HL-60/S4 treated with phorbol 12-myristate 13-acetate at 8.2 ng/mL for 4 days and 3 days (cell line): ENCODE measurements around the gene TRIM67.

Experiments
- in situ Hi-C: fragments of 300-500 bp; cut with MboI; formaldehyde crosslinking; loops from 2 replicates; pipeline ENCODE4 v1.15.0; 2022; ENCODE audit warnings: low sequenced_read_pairs

TRIM67 gene

GRCh38 chr1:231201979-231202633, 40.2 kb downstream of the TRIM67 start:
- in situ Hi-C loops, result loop anchor here (25.0 kb wide), 1 partner anchor 290 kb away; no protein-coding TSS in a partner anchor

DNA sequence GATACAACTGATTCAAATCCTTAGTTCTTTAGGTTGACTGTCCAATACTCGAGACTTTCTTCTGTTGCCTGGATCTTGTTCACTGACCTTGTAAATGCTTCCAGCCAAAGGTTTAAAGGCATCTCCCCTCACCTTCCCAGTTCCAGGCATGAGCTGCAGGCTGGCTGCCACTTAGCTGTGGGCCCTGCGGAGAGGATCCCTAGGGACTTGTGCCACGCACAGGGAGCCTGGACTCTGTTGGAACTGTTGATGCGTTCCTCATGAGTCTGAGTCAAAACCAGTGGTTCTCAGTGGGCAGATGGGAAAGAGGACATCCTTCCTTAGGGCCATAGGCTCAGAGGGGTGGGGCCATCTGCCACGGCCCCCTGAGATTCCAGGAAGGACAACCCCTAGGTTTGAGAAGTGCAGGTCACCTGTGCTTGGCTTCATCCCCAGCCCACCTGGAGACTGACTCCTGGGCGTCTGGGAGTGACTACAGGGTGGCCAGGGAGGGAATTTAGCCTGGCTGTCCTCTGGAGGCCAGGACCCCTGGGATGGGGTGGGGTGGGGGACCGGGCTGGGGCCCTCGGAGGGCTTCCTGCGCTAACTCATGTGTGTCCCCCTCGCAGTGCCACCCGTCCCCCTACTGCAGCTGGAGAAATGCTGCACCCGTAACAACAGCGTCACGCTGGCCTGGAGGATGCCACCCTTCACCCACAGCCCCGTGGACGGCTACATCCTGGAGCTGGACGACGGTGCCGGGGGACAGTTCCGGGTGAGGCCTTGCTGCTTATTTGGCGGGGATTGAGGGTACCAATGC, 41.6 kb downstream of the TRIM67 start:
- in situ Hi-C loops, result loop anchor here (25.0 kb wide), 1 partner anchor 291 kb away; no protein-coding TSS in a partner anchor

- in situ Hi-C loops, result loop anchor here (25.0 kb wide), 1 partner anchor 295 kb away; no protein-coding TSS in a partner anchor
These were observed 45.0 kb downstream of the TRIM67 start for GRCh38 chr1:231206856-231207255.

- in situ Hi-C loops, result loop anchor here (25.0 kb wide), 1 partner anchor 295 kb away; no protein-coding TSS in a partner anchor
These were observed 45.6 kb downstream of the TRIM67 start for GRCh38 chr1:231207437-231207836.

GRCh38 chr1:231208980-231209379, 47.1 kb downstream of the TRIM67 start:
- in situ Hi-C loops, result loop anchor here (25.0 kb wide), 1 partner anchor 297 kb away; no protein-coding TSS in a partner anchor

- in situ Hi-C loops, result loop anchor here (25.0 kb wide), 1 partner anchor 297 kb away; no protein-coding TSS in a partner anchor
These were observed 47.7 kb downstream of the TRIM67 start for GRCh38 chr1:231209531-231209930.

DNA sequence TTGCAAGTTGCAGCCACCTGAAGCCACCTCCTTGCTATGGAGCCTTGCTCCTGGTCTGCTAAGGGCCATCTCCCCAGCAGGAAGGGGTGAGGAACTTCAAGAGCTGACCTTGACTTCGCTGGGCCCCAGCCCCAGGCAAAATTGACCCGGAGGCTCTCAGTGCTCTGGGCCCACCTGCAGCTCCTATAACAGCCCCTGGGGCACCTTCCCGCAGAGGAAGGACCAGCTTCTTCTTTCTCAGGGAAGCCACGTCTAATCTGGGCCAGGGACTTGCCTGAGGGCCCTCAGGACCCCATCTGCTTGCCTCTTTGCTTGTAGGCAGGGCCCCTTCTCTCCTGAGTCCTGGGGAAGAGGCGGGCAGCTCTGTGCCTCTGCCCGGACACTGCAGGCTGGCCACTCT, 48.3 kb downstream of the TRIM67 start:
- in situ Hi-C loops, result loop anchor here (25.0 kb wide), 1 partner anchor 298 kb away; no protein-coding TSS in a partner anchor

DNA sequence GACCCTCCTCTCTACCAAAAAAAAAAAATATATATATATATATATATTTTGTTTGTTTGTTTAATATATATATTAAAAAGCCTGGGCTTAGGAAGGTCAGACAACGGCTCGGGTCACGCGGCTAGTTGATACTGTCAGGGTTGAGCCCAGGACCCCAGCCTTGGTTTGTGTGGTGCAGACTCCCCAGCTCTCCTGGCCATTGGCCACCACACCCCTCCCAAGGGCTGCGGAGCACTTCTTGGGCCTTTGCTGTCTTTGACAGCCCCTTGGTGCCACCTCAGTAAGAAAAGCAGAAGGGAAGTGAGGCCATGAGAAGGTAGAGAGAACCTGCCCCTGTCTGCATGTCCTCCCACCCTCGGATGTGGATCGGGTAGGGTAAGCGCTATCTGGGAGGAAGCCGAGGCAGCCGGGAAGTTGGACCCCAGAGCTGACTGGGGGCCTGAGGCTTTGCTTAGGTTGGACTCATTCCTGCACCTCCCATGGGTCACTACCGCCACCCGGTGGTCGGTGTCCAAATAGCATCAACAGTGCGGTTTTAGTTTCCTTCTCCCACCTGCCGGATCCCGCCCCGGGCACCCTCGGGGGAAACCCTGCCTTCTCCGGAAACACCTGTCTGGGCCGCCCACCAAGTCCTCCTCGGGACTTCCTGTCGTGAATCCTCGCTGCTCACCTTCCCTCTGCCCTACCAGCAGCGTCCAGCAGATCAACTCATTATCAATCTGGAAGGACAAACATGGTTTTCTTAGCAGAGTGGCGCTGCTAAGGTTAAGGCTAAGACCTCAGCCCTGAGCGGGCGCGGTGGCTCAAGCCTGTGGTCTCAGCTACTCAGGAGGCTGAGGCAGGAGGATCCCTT, 49.4 kb downstream of the TRIM67 start:
- in situ Hi-C loops, result loop anchor here (25.0 kb wide), 1 partner anchor 299 kb away; no protein-coding TSS in a partner anchor

GRCh38 chr1:231212301-231212700, 50.4 kb downstream of the TRIM67 start:
- in situ Hi-C loops, result loop anchor here (25.0 kb wide), 1 partner anchor 300 kb away; no protein-coding TSS in a partner anchor

- in situ Hi-C loops, result loop anchor here (25.0 kb wide), 1 partner anchor 302 kb away; no protein-coding TSS in a partner anchor
These were observed 52.1 kb downstream of the TRIM67 start for GRCh38 chr1:231213831-231214573.

DNA sequence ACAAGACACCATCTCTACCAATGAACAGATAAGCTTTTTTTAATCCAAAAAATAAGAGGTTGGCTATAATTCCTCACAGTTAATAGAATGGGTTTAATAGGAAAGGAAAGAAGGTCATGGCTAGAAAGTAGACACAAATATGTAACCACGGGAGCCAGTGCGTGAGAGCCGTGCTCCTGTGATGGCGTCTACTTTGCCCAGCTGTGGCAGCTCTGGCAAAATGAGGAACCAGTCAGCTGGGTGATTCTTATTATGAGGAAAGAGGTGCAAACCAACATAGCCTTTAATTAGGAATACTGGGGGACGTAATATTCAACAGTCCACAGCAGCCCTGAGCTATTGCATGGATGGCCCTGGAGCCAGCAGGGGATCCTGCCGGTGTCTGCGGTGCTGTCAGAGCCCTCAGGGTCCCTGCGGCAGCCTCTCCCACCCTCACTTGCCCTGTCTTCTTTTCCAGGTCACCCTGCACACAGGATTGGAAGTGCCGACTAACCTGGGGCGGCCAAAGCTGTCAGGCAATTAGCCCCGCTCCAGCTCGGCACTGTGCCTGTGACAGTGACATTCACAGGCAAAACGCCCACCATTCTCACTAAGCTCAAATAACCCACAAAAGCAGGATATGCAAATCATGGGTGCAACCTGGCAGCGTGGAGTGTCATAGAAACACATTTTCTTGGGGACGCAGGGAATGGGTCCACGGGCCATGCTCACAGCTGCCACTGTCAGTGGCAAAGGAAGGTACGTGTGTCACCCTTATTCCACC, 53.2 kb downstream of the TRIM67 start:
- in situ Hi-C loops, result loop anchor here (25.0 kb wide), 1 partner anchor 303 kb away; no protein-coding TSS in a partner anchor

- in situ Hi-C loops, result loop anchor here (25.0 kb wide), 1 partner anchor 304 kb away; no protein-coding TSS in a partner anchor
These were observed 54.0 kb downstream of the TRIM67 start for GRCh38 chr1:231215681-231216385.

DNA sequence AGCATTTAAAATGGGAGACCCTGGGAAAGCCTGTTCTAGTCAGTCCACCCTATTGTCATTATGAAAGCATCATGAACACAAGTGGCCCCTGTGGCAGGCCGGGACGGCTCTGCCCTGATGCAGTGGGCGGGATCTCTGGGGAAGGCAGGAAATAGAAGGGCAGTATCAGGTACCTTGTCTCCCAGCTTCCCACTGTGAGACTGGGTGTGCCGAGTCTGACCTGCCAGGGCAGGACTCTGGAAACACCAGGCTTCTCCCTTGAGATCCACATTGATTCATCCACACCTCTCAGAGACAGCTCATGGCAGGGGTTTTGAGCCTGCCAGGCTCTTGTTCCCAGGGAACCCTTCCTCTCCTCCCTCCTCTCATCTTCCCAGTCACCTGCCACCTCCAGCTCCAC, 54.6 kb downstream of the TRIM67 start:
- in situ Hi-C loops, result loop anchor here (25.0 kb wide), 1 partner anchor 304 kb away; no protein-coding TSS in a partner anchor

GRCh38 chr1:231217056-231217455, 55.2 kb downstream of the TRIM67 start:
- in situ Hi-C loops, result loop anchor here (25.0 kb wide), 1 partner anchor 305 kb away; no protein-coding TSS in a partner anchor

DNA sequence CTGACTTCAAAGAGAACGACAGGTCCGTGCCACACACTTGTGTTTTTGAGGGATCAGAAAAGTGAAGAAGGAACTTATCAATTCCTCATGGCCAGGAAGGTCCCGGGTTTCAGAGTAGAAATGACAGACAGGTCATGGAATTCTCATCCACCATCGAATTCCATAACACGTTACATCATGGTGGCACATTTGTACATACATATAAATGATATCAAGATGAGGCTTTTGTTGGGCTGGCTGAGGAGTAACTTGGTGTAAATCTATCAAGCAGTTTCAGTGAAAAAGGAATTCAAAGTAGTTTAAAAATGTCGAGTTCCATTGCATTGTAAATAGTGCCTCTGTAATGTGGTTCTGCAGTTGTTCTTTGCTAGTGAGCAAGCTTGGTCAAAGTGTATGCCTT, 56.2 kb downstream of the TRIM67 start:
- in situ Hi-C loops, result loop anchor here (25.0 kb wide), 1 partner anchor 306 kb away; no protein-coding TSS in a partner anchor

- in situ Hi-C loops, result loop anchor here (25.0 kb wide), 1 partner anchor 307 kb away; no protein-coding TSS in a partner anchor
These were observed 57.9 kb downstream of the TRIM67 start for GRCh38 chr1:231219422-231220401.

DNA sequence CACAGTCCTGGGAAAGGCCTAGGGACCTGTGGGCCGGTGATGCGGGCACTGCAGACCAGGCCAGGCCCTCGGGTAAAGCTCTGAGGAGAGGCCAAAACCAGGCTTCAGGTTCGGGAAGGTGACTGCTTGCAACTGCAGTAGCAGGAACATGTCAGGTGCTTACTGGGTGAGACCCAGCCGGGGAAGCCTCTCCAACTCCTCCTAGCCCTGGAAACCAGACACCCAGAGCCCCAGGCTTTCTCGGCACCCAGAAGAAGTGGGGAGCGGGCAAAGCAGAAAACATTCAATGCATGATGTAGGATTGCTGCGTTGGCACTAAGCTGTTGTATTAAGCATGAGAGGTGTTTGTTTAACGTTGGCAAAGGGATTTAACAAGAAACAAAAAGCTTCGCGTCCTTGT, 58.9 kb downstream of the TRIM67 start:
- in situ Hi-C loops, result loop anchor here (25.0 kb wide), 1 partner anchor 308 kb away; no protein-coding TSS in a partner anchor
